Inflammatory macrophage treated with lipopolysaccharide for 1 hour (primary cell): ENCODE results near the gene CRYGN.

ENCODE experiments used
- DNase-seq, 2 donors: peaks; one replicate each; pipeline ENCODE4 v3.0.0-alpha.2; 2020 to 2022

CRYGN gene

GRCh38 chr7:151389096-151389767, 50.7 kb downstream of the CRYGN start:
- DNase-seq, result no peak

GRCh38 chr7:151388430-151388829, 51.5 kb downstream of the CRYGN start:
- DNase-seq, result no peak

- no peak for DNase-seq
These were observed 52.0 kb downstream of the CRYGN start for GRCh38 chr7:151388007-151388297.

- DNase-seq, result no peak
These were observed 52.6 kb downstream of the CRYGN start for GRCh38 chr7:151387161-151388006.

GRCh38 chr7:151386301-151387160, 53.4 kb downstream of the CRYGN start:
- no peak for DNase-seq

- DNase-seq, result no peak
These were observed 54.2 kb downstream of the CRYGN start for GRCh38 chr7:151385626-151386300.

- no peak for DNase-seq
These were observed 54.9 kb downstream of the CRYGN start for GRCh38 chr7:151384776-151385625.

GRCh38 chr7:151384352-151384697, 55.6 kb downstream of the CRYGN start:
- DNase-seq, result no peak

- DNase-seq, result no peak
These were observed 56.1 kb downstream of the CRYGN start for GRCh38 chr7:151383638-151384351.

- no peak for DNase-seq
These were observed 57.7 kb downstream of the CRYGN start for GRCh38 chr7:151382079-151382885.

- no peak for DNase-seq
These were observed 58.4 kb downstream of the CRYGN start for GRCh38 chr7:151381348-151382078.

- DNase-seq, result no peak
These were observed 58.9 kb downstream of the CRYGN start for GRCh38 chr7:151381098-151381347.

GRCh38 chr7:151380199-151381097, 59.5 kb downstream of the CRYGN start:
- no peak for DNase-seq

- DNase-seq, result no peak
These were observed 60.3 kb downstream of the CRYGN start for GRCh38 chr7:151379534-151380198.

GRCh38 chr7:151379193-151379520, 60.8 kb downstream of the CRYGN start:
- DNase-seq, result no peak
